ENCODE results near the gene DDX42. TPM values are rescaled to one million over a fixed set of nuclear protein-coding genes. Genes with fewer than 3 reads are reported as not detected.

Gene DDX42
- total RNA-seq, 1 donor from 2014 or later = 123 TPM

- TF ChIP-seq, protein P1, sequence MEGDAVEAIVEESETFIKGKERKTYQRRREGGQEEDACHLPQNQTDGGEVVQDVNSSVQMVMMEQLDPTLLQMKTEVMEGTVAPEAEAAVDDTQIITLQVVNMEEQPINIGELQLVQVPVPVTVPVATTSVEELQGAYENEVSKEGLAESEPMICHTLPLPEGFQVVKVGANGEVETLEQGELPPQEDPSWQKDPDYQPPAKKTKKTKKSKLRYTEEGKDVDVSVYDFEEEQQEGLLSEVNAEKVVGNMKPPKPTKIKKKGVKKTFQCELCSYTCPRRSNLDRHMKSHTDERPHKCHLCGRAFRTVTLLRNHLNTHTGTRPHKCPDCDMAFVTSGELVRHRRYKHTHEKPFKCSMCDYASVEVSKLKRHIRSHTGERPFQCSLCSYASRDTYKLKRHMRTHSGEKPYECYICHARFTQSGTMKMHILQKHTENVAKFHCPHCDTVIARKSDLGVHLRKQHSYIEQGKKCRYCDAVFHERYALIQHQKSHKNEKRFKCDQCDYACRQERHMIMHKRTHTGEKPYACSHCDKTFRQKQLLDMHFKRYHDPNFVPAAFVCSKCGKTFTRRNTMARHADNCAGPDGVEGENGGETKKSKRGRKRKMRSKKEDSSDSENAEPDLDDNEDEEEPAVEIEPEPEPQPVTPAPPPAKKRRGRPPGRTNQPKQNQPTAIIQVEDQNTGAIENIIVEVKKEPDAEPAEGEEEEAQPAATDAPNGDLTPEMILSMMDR (IDR thresholded peaks at IDR 0.05) = no peak
- Mint-ChIP-seq H3K27me3 (ENCODE audit: unreplicated experiment) (peaks cover 8% of the 10 kb centered on the region), H3K36me3 (ENCODE audit: unreplicated experiment) (no peaks in the 10 kb centered on the region), H3K9me3 (ENCODE audit: unreplicated experiment) (no peaks in the 10 kb centered on the region), H3K4me3 (ENCODE audit: unreplicated experiment) (peak overlapping the region; percentile 3), H3K27ac (ENCODE audit: unreplicated experiment) (no peak overlapping the region), H3K4me1 (ENCODE audit: unreplicated experiment) (peaks cover 18% of the 10 kb centered on the region)
- no peak for DNase-seq (ENCODE audit: extremely low spot score, unreplicated experiment)
Observed at GRCh38 chr17:63847525-63848249, 73.7 kb downstream of the DDX42 start.

DNA sequence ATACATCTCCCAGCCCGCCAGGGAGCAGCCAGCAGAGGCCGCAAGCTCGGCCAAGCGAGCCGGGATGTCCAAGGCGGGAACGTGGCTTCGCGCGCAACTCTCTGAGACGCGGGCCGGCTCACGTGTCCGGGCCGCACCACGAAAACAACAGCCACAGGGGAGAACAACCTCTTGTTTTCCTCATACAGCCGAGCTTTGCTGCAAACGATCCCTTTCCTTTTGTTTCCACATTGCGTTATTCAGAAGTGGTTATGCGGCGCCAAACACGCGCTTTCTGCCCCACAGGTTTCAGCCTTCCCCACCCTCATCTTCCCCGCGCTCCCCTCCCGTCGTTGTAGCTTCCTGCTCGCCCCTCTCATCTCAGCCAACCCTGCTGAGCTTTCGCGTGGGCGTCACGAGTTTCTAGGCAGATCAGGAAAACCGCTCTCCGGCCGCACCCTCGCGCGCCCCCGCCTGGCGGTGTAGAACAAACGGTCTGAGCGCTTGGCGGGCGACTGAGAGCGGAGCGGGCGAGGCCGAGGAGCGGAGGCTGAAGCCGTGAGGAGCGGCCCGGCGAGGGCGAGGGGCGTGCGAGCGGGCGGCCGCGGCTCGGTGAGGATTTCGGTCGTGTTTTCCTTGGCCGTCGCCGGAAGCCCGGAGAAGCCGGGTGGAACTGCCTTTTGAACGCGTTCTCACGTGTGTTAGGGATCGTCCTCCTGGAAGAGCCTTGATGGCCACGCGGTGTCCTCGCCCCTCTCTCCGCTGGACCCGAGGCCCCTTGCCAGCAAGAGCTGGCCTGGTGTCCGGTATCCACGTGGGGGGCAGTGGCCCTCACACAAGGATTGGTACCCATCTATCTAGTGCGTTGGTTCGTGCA is 75.1 kb downstream of the DDX42 start:
- Mint-ChIP-seq H3K27ac (ENCODE audit: unreplicated experiment) (peak overlapping the region; percentile 71), H3K36me3 (ENCODE audit: unreplicated experiment) (no peaks in the 10 kb centered on the region), H3K27me3 (ENCODE audit: unreplicated experiment) (peaks cover 17% of the 10 kb centered on the region), H3K9me3 (ENCODE audit: unreplicated experiment) (no peaks in the 10 kb centered on the region), H3K4me1 (ENCODE audit: unreplicated experiment) (peaks cover 9% of the 10 kb centered on the region), H3K4me3 (ENCODE audit: unreplicated experiment) (peak overlapping the region; percentile 74)
- TF ChIP-seq, protein P1 (IDR thresholded peaks at IDR 0.05) = peak; percentile 55
- DNase-seq (ENCODE audit: extremely low spot score, unreplicated experiment) = peak; percentile 93

DNA sequence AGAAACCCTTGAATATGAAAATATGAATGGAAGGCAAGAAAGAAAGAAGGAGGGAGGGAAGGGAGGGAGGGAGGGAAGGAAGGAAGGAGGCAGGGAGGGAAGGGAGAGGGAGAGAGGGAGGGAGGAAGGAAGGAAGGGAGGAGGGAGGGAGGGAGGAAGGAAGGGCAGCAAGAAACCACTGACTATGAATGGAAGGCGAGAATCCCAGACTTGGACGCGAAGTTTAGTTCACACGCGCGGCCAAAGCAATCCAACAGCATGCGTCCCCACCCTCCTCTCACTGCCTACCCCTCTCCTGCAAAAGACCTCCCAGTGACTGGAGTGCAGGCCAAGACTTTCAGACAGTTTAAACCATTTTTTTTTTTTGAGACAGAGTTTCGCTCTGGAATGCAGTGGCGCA is 76.4 kb downstream of the DDX42 start:
- H3K36me3 Mint-ChIP-seq (ENCODE audit: unreplicated experiment) = no peaks in the 10 kb centered on the region
- TF ChIP-seq, protein P1 (IDR thresholded peaks at IDR 0.05) = no peak
- H3K4me3 Mint-ChIP-seq (ENCODE audit: unreplicated experiment) = no peak overlapping the region
- peaks cover 6% of the 10 kb centered on the region for H3K4me1 Mint-ChIP-seq (ENCODE audit: unreplicated experiment)
- H3K9me3 Mint-ChIP-seq (ENCODE audit: unreplicated experiment) = no peaks in the 10 kb centered on the region
- H3K27ac Mint-ChIP-seq (ENCODE audit: unreplicated experiment) = no peak overlapping the region
- DNase-seq (ENCODE audit: extremely low spot score, unreplicated experiment) = no peak
- H3K27me3 Mint-ChIP-seq (ENCODE audit: unreplicated experiment) = peaks cover 30% of the 10 kb centered on the region

DNA sequence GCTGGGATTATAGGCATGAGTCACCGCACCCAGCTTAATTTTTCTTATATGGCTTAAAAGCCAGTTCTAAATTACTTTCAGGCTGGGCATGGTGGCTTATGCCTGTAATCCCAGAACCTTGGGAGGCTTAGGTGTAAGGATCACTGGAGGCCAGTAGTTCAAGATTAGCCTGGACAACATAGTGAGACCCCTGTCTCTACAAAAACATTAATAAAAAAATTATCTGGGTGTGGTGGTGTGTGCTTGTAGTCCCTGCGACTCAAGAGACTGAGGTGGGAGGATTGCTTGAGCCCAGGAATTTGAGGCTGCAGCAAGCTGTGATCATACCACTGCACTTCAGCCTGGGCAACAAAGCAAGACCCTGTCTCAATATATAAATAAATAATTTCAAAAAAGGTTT is 79.3 kb downstream of the DDX42 start:
- Mint-ChIP-seq H3K36me3 (ENCODE audit: unreplicated experiment) (no peaks in the 10 kb centered on the region), H3K9me3 (ENCODE audit: unreplicated experiment) (no peaks in the 10 kb centered on the region), H3K27ac (ENCODE audit: unreplicated experiment) (no peak overlapping the region), H3K4me3 (ENCODE audit: unreplicated experiment) (no peak overlapping the region), H3K4me1 (ENCODE audit: unreplicated experiment) (peaks cover 4% of the 10 kb centered on the region), H3K27me3 (ENCODE audit: unreplicated experiment) (peaks cover 36% of the 10 kb centered on the region)
- DNase-seq (ENCODE audit: extremely low spot score, unreplicated experiment) = no peak
- TF ChIP-seq, protein P1 (IDR thresholded peaks at IDR 0.05) = no peak

GRCh38 chr17:63854709-63855108 is 80.7 kb downstream of the DDX42 start:
- Mint-ChIP-seq H3K9me3 (ENCODE audit: unreplicated experiment) (no peaks in the 10 kb centered on the region), H3K4me1 (ENCODE audit: unreplicated experiment) (no peaks in the 10 kb centered on the region), H3K36me3 (ENCODE audit: unreplicated experiment) (no peaks in the 10 kb centered on the region), H3K27me3 (ENCODE audit: unreplicated experiment) (peaks cover 48% of the 10 kb centered on the region), H3K4me3 (ENCODE audit: unreplicated experiment) (no peak overlapping the region), H3K27ac (ENCODE audit: unreplicated experiment) (no peak overlapping the region)
- no peak for DNase-seq (ENCODE audit: extremely low spot score, unreplicated experiment)
- TF ChIP-seq, protein P1 (IDR thresholded peaks at IDR 0.05) = no peak

Data from osteocyte (in vitro differentiated cells).